ENCODE data around the gene CDCP2. TPM values are rescaled to one million over a fixed set of nuclear protein-coding genes. Genes with fewer than 3 reads are reported as not detected.
A peak's percentile ranks its signal among the peaks of the same experiment; 100 is the strongest.
"Not testable (repeated sequence)": the region's sequence is repeated elsewhere in the genome, so short reads cannot be mapped to it uniquely, and the experiment has no call there.

CDCP2 gene
- total and polyA plus RNA-seq, 3 experiments from 2014 or later: not detected

GRCh38 chr1:54096227-54096876 is 56.4 kb downstream of the CDCP2 start:
- H3K36me3 ChIP-seq (ENCODE audit: insufficient read depth, low read length): peaks cover 11% of the 10 kb centered on the region
- ChIA-PET POLR2A (no interaction called here), CTCF (no interaction called here)
- Mint-ChIP-seq H3K4me3 (no peak overlapping the region), H3K27ac (peak overlapping the region in 1 of 8 donors; percentile 23), H3K36me3 (peaks cover 0 to 72% (median 23%) of the 10 kb centered on the region in 3 donors), H3K27me3 (no peaks in the 10 kb centered on the region), H3K4me1 (no peaks in the 10 kb centered on the region), H3K9me3 (no peaks in the 10 kb centered on the region)
- H3K4me3 ChIP-seq (ENCODE audit: low read length): no peak overlapping the region
- DNase-seq: no peak
- no peaks in the 10 kb centered on the region for H3K9me3 ChIP-seq (ENCODE audit: low read length)
- no peaks in the 10 kb centered on the region for H3K27me3 ChIP-seq (ENCODE audit: insufficient read depth, low read length, poor library complexity, severe bottlenecking)
- H3K4me1 ChIP-seq (ENCODE audit: insufficient read depth, low read length): no peaks in the 10 kb centered on the region
- H3K27ac ChIP-seq (ENCODE audit: low read depth, low read length): no peak overlapping the region

- no peaks in the 10 kb centered on the region for H3K4me1 ChIP-seq (ENCODE audit: insufficient read depth, low read length)
- no peak overlapping the region for H3K4me3 ChIP-seq (ENCODE audit: low read length)
- H3K9me3 ChIP-seq (ENCODE audit: low read length): no peaks in the 10 kb centered on the region
- H3K36me3 ChIP-seq (ENCODE audit: insufficient read depth, low read length): peaks cover 11% of the 10 kb centered on the region
- H3K4me3 Mint-ChIP-seq: no peak overlapping the region
- H3K4me1 Mint-ChIP-seq: no peaks in the 10 kb centered on the region
- ChIA-PET CTCF (no interaction called here), POLR2A (no interaction called here)
- H3K9me3 Mint-ChIP-seq: no peaks in the 10 kb centered on the region
- no peaks in the 10 kb centered on the region for H3K27me3 ChIP-seq (ENCODE audit: insufficient read depth, low read length, poor library complexity, severe bottlenecking)
- H3K27me3 Mint-ChIP-seq: no peaks in the 10 kb centered on the region
- peaks cover 0 to 71% (median 23%) of the 10 kb centered on the region in 3 donors for H3K36me3 Mint-ChIP-seq
- DNase-seq: no peak
- H3K27ac Mint-ChIP-seq: no peak overlapping the region
- no peak overlapping the region for H3K27ac ChIP-seq (ENCODE audit: low read depth, low read length)
These were observed 57.1 kb downstream of the CDCP2 start for GRCh38 chr1:54095546-54096226.

DNA sequence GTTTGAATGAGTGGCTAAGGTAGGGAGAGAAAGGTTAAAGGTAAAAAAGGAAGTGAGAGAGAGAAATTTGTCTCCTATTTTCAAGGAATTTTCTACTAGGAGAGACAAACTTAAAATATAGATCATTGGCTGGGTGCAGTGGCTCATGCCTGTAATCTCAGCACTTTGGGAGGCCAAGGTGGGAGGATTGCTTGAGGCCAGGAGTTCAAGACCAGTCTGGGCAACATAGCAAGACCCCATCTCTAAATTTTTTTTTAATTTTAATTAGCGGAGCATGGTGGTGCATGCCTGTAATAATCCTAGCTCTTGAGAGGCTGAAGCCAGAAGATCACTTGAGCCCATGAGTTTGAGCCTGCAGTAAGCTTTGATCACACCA is 58.1 kb downstream of the CDCP2 start:
- DNase-seq; H3K9me3 Mint-ChIP-seq; H3K4me3 ChIP-seq (ENCODE audit: low read length); H3K27ac ChIP-seq (ENCODE audit: low read depth, low read length); H3K27me3 Mint-ChIP-seq; POLR2A ChIA-PET; H3K4me3 Mint-ChIP-seq; H3K27me3 ChIP-seq (ENCODE audit: insufficient read depth, low read length, poor library complexity, severe bottlenecking); H3K9me3 ChIP-seq (ENCODE audit: low read length); CTCF ChIA-PET; H3K4me1 ChIP-seq (ENCODE audit: insufficient read depth, low read length); H3K4me1 Mint-ChIP-seq: not testable (repeated sequence)
- peak overlapping the region in 1 of 8 donors; percentile 48 for H3K27ac Mint-ChIP-seq
- H3K36me3 ChIP-seq (ENCODE audit: insufficient read depth, low read length): peaks cover 11% of the 10 kb centered on the region
- peaks cover 0 to 66% (median 21%) of the 10 kb centered on the region in 3 donors for H3K36me3 Mint-ChIP-seq

- Mint-ChIP-seq H3K27me3 (no peaks in the 10 kb centered on the region), H3K9me3 (no peaks in the 10 kb centered on the region), H3K4me1 (no peaks in the 10 kb centered on the region), H3K36me3 (peaks cover 0 to 65% (median 21%) of the 10 kb centered on the region in 3 donors), H3K4me3 (no peak overlapping the region), H3K27ac (peak overlapping the region in 1 of 8 donors; percentile 48)
- no peaks in the 10 kb centered on the region for H3K4me1 ChIP-seq (ENCODE audit: insufficient read depth, low read length)
- no peak overlapping the region for H3K4me3 ChIP-seq (ENCODE audit: low read length)
- H3K27me3 ChIP-seq (ENCODE audit: insufficient read depth, low read length, poor library complexity, severe bottlenecking): no peaks in the 10 kb centered on the region
- ChIA-PET POLR2A (no interaction called here), CTCF (no interaction called here)
- H3K27ac ChIP-seq (ENCODE audit: low read depth, low read length): no peak overlapping the region
- H3K36me3 ChIP-seq (ENCODE audit: insufficient read depth, low read length): peaks cover 10% of the 10 kb centered on the region
- DNase-seq: no peak
- no peaks in the 10 kb centered on the region for H3K9me3 ChIP-seq (ENCODE audit: low read length)
These were observed 58.6 kb downstream of the CDCP2 start for GRCh38 chr1:54094001-54094729.

DNA sequence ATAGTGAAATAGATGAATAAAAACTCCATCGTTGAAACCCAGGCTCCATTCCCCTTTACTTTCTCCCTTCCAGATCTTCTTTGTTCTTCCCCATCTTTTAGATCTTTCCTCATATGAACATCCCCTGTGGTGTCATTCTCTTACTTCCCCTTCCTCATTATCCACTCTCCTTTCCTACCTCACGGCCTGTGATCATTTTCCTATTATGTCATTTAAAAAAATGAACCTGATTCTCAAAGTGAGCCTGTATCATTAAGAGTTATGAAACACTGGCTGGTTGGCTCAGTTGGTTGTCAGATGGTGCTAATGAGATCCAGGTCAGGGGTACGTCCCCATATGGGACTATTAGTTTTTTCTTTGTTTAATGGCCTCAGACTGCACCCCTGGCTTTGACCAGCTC is 61.1 kb downstream of the CDCP2 start:
- peaks cover 0 to 52% (median 15%) of the 10 kb centered on the region in 3 donors for H3K36me3 Mint-ChIP-seq
- H3K4me1 Mint-ChIP-seq: no peaks in the 10 kb centered on the region
- no peaks in the 10 kb centered on the region for H3K27me3 ChIP-seq (ENCODE audit: insufficient read depth, low read length, poor library complexity, severe bottlenecking)
- ChIA-PET CTCF (no interaction called here), POLR2A (no interaction called here)
- no peaks in the 10 kb centered on the region for H3K9me3 ChIP-seq (ENCODE audit: low read length)
- H3K4me3 ChIP-seq (ENCODE audit: low read length): no peak overlapping the region
- H3K4me1 ChIP-seq (ENCODE audit: insufficient read depth, low read length): no peaks in the 10 kb centered on the region
- H3K36me3 ChIP-seq (ENCODE audit: insufficient read depth, low read length): peaks cover 4% of the 10 kb centered on the region
- no peak for DNase-seq
- no peak overlapping the region for H3K27ac ChIP-seq (ENCODE audit: low read depth, low read length)
- no peak overlapping the region for H3K4me3 Mint-ChIP-seq
- H3K27ac Mint-ChIP-seq: no peak overlapping the region
- no peaks in the 10 kb centered on the region for H3K9me3 Mint-ChIP-seq
- H3K27me3 Mint-ChIP-seq: no peaks in the 10 kb centered on the region

DNA sequence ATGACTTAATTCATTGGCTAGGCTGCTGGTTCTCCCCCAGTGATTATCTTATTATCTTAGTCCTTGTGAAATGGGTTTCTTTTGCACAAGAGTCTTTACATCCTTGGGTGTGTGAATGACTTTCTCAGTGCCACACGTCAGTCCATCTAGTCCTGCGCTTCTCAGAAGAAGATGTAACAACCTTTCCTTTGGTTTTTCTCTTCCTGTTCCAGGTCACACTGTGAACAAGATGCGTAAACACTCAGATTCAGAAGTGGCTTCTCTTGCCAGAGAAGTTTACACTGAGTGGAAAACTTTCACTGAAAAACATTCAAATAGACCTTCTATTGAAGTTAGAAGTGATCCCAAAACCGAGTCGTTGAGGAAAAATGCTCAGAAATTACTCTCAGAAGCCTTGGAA is 64.4 kb downstream of the CDCP2 start:
- no peak overlapping the region for H3K27ac Mint-ChIP-seq
- H3K9me3 ChIP-seq (ENCODE audit: low read length): no peaks in the 10 kb centered on the region
- H3K36me3 ChIP-seq (ENCODE audit: insufficient read depth, low read length): no peaks in the 10 kb centered on the region
- H3K36me3 Mint-ChIP-seq: peaks cover 0 to 38% (median 20%) of the 10 kb centered on the region in 3 donors
- no peak overlapping the region for H3K4me3 Mint-ChIP-seq
- no peaks in the 10 kb centered on the region for H3K4me1 ChIP-seq (ENCODE audit: insufficient read depth, low read length)
- no peaks in the 10 kb centered on the region for H3K27me3 Mint-ChIP-seq
- H3K4me1 Mint-ChIP-seq: peaks cover 0 to under 1% (median 0%) of the 10 kb centered on the region in 3 donors
- H3K9me3 Mint-ChIP-seq: no peaks in the 10 kb centered on the region
- DNase-seq: no peak
- ChIA-PET POLR2A (no interaction called here), CTCF (no interaction called here)
- no peaks in the 10 kb centered on the region for H3K27me3 ChIP-seq (ENCODE audit: insufficient read depth, low read length, poor library complexity, severe bottlenecking)
- H3K4me3 ChIP-seq (ENCODE audit: low read length): no peak overlapping the region
- no peak overlapping the region for H3K27ac ChIP-seq (ENCODE audit: low read depth, low read length)

- Histone ChIP-seq H3K27ac (ENCODE audit: low read depth, low read length) (no peak overlapping the region), H3K4me1 (ENCODE audit: insufficient read depth, low read length) (no peaks in the 10 kb centered on the region), H3K36me3 (ENCODE audit: insufficient read depth, low read length) (no peaks in the 10 kb centered on the region), H3K27me3 (ENCODE audit: insufficient read depth, low read length, poor library complexity, severe bottlenecking) (no peaks in the 10 kb centered on the region), H3K9me3 (ENCODE audit: low read length) (no peaks in the 10 kb centered on the region), H3K4me3 (ENCODE audit: low read length) (no peak overlapping the region)
- H3K27me3 Mint-ChIP-seq: no peaks in the 10 kb centered on the region
- H3K4me3 Mint-ChIP-seq: no peak overlapping the region
- POLR2A ChIA-PET: no interaction called here
- H3K36me3 Mint-ChIP-seq: peaks cover 0 to 32% (median 15%) of the 10 kb centered on the region in 3 donors
- CTCF ChIA-PET: no interaction called here
- H3K4me1 Mint-ChIP-seq: peaks cover 0 to 2% (median 0%) of the 10 kb centered on the region in 3 donors
- H3K27ac Mint-ChIP-seq: no peak overlapping the region
- H3K9me3 Mint-ChIP-seq: no peaks in the 10 kb centered on the region
- no peak for DNase-seq
These were observed 66.0 kb downstream of the CDCP2 start for GRCh38 chr1:54086754-54087153.

DNA sequence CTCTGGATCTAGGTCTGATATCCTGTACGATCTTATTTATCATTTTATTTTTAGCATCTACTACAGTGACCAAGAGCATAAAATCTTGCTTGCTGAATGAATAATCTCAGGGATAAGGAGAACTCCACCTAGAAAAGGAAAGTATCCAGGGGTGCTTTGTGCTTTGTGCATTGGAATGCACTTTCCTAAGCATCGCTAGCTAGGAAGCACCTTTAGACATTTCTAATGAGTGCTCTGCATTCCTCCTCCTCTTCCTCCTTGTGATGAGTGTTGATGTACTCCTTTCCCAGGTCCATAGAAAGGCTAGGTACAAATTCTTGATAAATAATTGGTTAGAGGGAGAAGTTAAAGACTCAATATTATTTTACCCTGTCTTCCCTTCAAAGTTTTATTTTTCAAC is 68.0 kb downstream of the CDCP2 start:
- no peak overlapping the region for H3K4me3 Mint-ChIP-seq
- H3K9me3 Mint-ChIP-seq: no peaks in the 10 kb centered on the region
- ChIA-PET POLR2A (no interaction called here), CTCF (no interaction called here)
- Histone ChIP-seq H3K36me3 (ENCODE audit: insufficient read depth, low read length) (no peaks in the 10 kb centered on the region), H3K4me1 (ENCODE audit: insufficient read depth, low read length) (no peaks in the 10 kb centered on the region), H3K27me3 (ENCODE audit: insufficient read depth, low read length, poor library complexity, severe bottlenecking) (no peaks in the 10 kb centered on the region), H3K4me3 (ENCODE audit: low read length) (no peak overlapping the region), H3K9me3 (ENCODE audit: low read length) (no peaks in the 10 kb centered on the region), H3K27ac (ENCODE audit: low read depth, low read length) (no peak overlapping the region)
- peaks cover 0 to 27% (median 13%) of the 10 kb centered on the region in 3 donors for H3K36me3 Mint-ChIP-seq
- DNase-seq: no peak
- H3K27me3 Mint-ChIP-seq: peaks cover 0 to 2% of the 10 kb centered on the region in 2 donors
- peaks cover 3 to 4% (median 4%) of the 10 kb centered on the region in 3 donors for H3K4me1 Mint-ChIP-seq
- no peak overlapping the region for H3K27ac Mint-ChIP-seq

Measured in CD8-positive, alpha-beta memory T cell (primary cell).